ENCODE data around the gene CAST.
"Not testable (repeated sequence)": the region's sequence is repeated elsewhere in the genome, so short reads cannot be mapped to it uniquely, and the experiment has no call there.

CAST gene

GRCh38 chr5:96788112-96788749 lies 126.1 kb downstream of the CAST start:
- DNase-seq = no peak

GRCh38 chr5:96789794-96790330 lies 127.7 kb downstream of the CAST start:
- no peak for DNase-seq

GRCh38 chr5:96790961-96791504 lies 128.9 kb downstream of the CAST start:
- no peak for DNase-seq

GRCh38 chr5:96794757-96795156 lies 132.6 kb downstream of the CAST start:
- DNase-seq = no peak

GRCh38 chr5:96795626-96796025 lies 133.4 kb downstream of the CAST start:
- no peak for DNase-seq

GRCh38 chr5:96796434-96796833 lies 134.3 kb downstream of the CAST start:
- DNase-seq = no peak

- not testable (repeated sequence) for DNase-seq
Observed at GRCh38 chr5:96801718-96802117, 139.5 kb downstream of the CAST start.

- DNase-seq = peak; percentile 32
Observed at GRCh38 chr5:96807075-96807654, 145.0 kb downstream of the CAST start.

- DNase-seq = no peak
Observed at GRCh38 chr5:96808541-96808828, 146.3 kb downstream of the CAST start.

GRCh38 chr5:96808868-96809558 lies 146.8 kb downstream of the CAST start:
- DNase-seq = no peak

- no peak for DNase-seq
Observed at GRCh38 chr5:96809921-96810320, 147.7 kb downstream of the CAST start.

GRCh38 chr5:96812851-96813250 lies 150.7 kb downstream of the CAST start:
- no peak for DNase-seq

GRCh38 chr5:96814041-96814440 lies 151.9 kb downstream of the CAST start:
- DNase-seq = no peak

GRCh38 chr5:96816411-96816939 lies 154.3 kb downstream of the CAST start:
- no peak for DNase-seq

GRCh38 chr5:96816991-96817390 lies 154.8 kb downstream of the CAST start:
- DNase-seq = no peak

- peak; percentile 96 for DNase-seq
Observed at GRCh38 chr5:96817506-96817905, 155.3 kb downstream of the CAST start.

- DNase-seq = peak; percentile 52
Observed at GRCh38 chr5:96818125-96818788, 156.1 kb downstream of the CAST start.

GRCh38 chr5:96819806-96820205 lies 157.6 kb downstream of the CAST start:
- no peak for DNase-seq

- DNase-seq = no peak
Observed at GRCh38 chr5:96821260-96821916, 159.2 kb downstream of the CAST start.

GRCh38 chr5:96822686-96823459 lies 160.7 kb downstream of the CAST start:
- no peak for DNase-seq

- no peak for DNase-seq
Observed at GRCh38 chr5:96823900-96824380, 161.8 kb downstream of the CAST start.

Measured in NCI-H446 treated with DMSO at 0.1 percent for 48 hours (cell line).